Measurements from ENCODE around the gene DPY19L1. TPM values are rescaled to one million over a fixed set of nuclear protein-coding genes. Genes with fewer than 3 reads are reported as not detected.

Gene DPY19L1
- total RNA-seq, 1 experiment from 2014 or later = 14.3 TPM

GRCh38 chr7:35035511-35035961 lies 1.7 kb downstream of the DPY19L1 start:
- H4K20me1 ChIP-seq (ENCODE audit: control insufficient read depth, insufficient read depth, insufficient read length) = no peaks in the 10 kb centered on the region
- WGBS (ENCODE audit: extremely low coverage, insufficient read length, low lambda C conversion rate) = no CpG with 5 or more reads among the region's 5 CpGs
- no peak overlapping the region for H2BK20ac ChIP-seq (ENCODE audit: low read depth, low read length, poor library complexity, severe bottlenecking)

More at GRCh38 chr7:35035511-35035961, 1.7 kb downstream of the DPY19L1 start:
- Histone ChIP-seq H2AK5ac (ENCODE audit: insufficient read length, low read length) (no peak overlapping the region), H3K79me2 (ENCODE audit: insufficient read depth, low read length) (peaks cover 22% of the 10 kb centered on the region; the same call in 1 of the 2 replicates), H3K23ac (ENCODE audit: insufficient read length, low read depth, low read length) (no peak overlapping the region), H2AFZ (ENCODE audit: low read length) (no peak overlapping the region), H3K9me3 (ENCODE audit: control insufficient read depth, low read depth, low read length) (no peaks in the 10 kb centered on the region), H3K14ac (ENCODE audit: insufficient read depth, low read length) (no peak overlapping the region), H3K9ac (ENCODE audit: extremely low read depth, insufficient read length, low read length) (no peak overlapping the region), H3K27ac (ENCODE audit: insufficient read length, low read depth, low read length) (no peak overlapping the region), H3K4ac (ENCODE audit: low read depth, low read length) (no peak overlapping the region), H4K91ac (ENCODE audit: insufficient read length, low read depth, low read length) (no peak overlapping the region), H4K8ac (replicated peaks; ENCODE audit: insufficient read length, low read depth, low read length) (no peak overlapping the region), H3K79me1 (ENCODE audit: insufficient read depth, low read depth, low read length, poor library complexity, severe bottlenecking) (peaks cover 3% of the 10 kb centered on the region), H2BK5ac (ENCODE audit: insufficient read length, low read length) (no peak overlapping the region), H3K4me2 (ENCODE audit: insufficient read depth, insufficient read length, low read length) (peak overlapping the region; percentile 83), H3K4me1 (ENCODE audit: insufficient read depth, low read length) (no peaks in the 10 kb centered on the region), H4K5ac (ENCODE audit: insufficient read length, low read depth, low read length) (no peak overlapping the region), H2BK12ac (ENCODE audit: insufficient read length, low read depth, low read length) (no peak overlapping the region), H3K27me3 (ENCODE audit: insufficient read depth, low read length) (no peaks in the 10 kb centered on the region), H3K18ac (ENCODE audit: insufficient read length, low read depth, low read length) (no peak overlapping the region), H2BK120ac (ENCODE audit: low read depth, low read length, poor library complexity, severe bottlenecking) (no peak overlapping the region), H3K56ac (ENCODE audit: insufficient read length, low read depth, low read length) (no peak overlapping the region), H3T11ph (ENCODE audit: low read length) (no peak overlapping the region), H3K23me2 (ENCODE audit: insufficient read length, low read depth, low read length, poor library complexity, severe bottlenecking) (peaks cover 8% of the 10 kb centered on the region), H2BK15ac (ENCODE audit: low read depth, low read length) (no peak overlapping the region)
- 0 out of 7 replicates have a peak, but pooled peaks cover 0 to 4% (median 0%) of the 10 kb centered on the region in 3 experiments for H3K36me3 Mint-ChIP-seq (ENCODE audit: insufficient read depth in 1 of 3, low read depth in 3 of 3)
- no peaks in the 10 kb centered on the region for H3K9me3 Mint-ChIP-seq
- peaks cover 37 to 40% of the 10 kb centered on the region in 2 experiments for H3K4me1 Mint-ChIP-seq
- H3K27me3 Mint-ChIP-seq (ENCODE audit: low read depth) = no peaks in the 10 kb centered on the region
- peak overlapping the region; percentile 96 to 98 for H3K4me3 Mint-ChIP-seq
- H3K27ac Mint-ChIP-seq = peak overlapping the region in 1 of 3 experiments; percentile 32; a peak in 3 of 7 replicates
- no peak for DNase-seq
- TF ChIP-seq CTCF (conservative IDR thresholded peaks at IDR 0.05) = no peak

All from H9 (cell line).